ENCODE data around the gene CACNG7. TPM values are rescaled to one million over a fixed set of nuclear protein-coding genes. Genes with fewer than 3 reads are reported as not detected.

The CACNG7 gene
- total RNA-seq, 1 experiment from 2014 or later, result not detected

DNA sequence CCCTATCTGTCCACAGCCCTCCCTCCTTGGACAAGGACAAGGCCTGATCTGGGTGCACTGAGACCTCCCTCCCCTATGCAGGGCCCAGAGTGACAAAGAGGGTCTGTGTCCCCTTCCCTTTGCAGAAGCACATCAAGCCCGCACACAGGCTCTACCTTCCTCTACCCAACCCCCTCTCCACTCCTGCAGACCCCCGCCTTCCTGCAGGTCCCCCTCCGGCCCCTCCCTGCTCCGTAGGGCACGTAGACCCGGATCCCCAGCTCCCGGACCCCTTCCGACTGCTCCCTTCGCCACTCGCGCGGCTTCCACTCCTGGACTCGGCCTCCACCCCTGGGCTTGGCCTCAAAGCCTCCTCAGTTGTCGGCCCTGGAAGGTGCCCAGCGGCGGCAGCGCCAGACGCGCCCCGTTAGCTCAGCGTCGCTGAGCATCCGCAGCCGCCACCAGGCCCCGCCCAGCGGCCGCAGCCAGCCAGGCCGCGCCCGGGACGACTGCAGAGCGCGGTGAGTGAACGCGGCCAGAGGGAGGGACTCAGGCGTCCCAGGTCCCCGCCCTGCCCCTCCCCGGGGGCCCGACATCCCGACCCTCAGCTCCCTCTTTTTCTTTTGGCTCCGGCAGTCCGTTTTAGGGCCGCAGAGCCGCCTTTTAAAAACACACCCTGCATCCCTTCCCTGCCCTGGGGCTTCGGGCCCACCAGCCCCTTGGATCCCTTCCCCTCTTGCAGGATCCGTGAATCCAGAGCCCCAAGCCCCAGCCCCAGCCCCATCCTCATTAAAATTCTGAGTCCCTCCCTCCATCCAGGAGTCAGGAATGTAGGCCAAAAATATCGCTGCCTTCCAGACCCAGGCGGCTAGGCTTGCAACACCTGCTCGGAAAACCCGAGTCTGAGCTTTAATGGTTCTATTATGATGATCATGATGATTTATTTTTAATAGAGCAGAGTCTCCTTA lies 42.9 kb upstream of the CACNG7 start:
- peaks cover 37% of the 10 kb centered on the region for H3K4me1 ChIP-seq
- Mint-ChIP-seq H3K27me3 (ENCODE audit: insufficient read depth, unreplicated experiment) (no peaks in the 10 kb centered on the region), H3K4me3 (ENCODE audit: unreplicated experiment) (peak overlapping the region; percentile 97), H3K36me3 (ENCODE audit: insufficient read depth, unreplicated experiment) (peaks cover 49% of the 10 kb centered on the region), H3K27ac (ENCODE audit: unreplicated experiment) (peak overlapping the region; percentile 100), H3K4me1 (ENCODE audit: low read depth, unreplicated experiment) (peaks cover 33% of the 10 kb centered on the region), H3K9me3 (ENCODE audit: unreplicated experiment) (no peaks in the 10 kb centered on the region)
- H3K4me3 ChIP-seq (ENCODE audit: low read depth, low read length), result peak overlapping the region; percentile 32
- H3K27me3 ChIP-seq (replicated peaks; ENCODE audit: control insufficient read depth, insufficient read depth, low read length), result no peaks in the 10 kb centered on the region
- BruUV-seq (replicated peaks), result no TSS peak
- no peaks in the 10 kb centered on the region for H3K9me3 ChIP-seq
- CTCF ChIA-PET, result interaction anchor here (0.6 to 2.8 kb wide), 3 partner anchors 13 to 309 kb away, joined by 3 to 29 read pairs (median 6); partner anchors contain the start of gene PRKCG
- no peaks in the 10 kb centered on the region for H3K36me3 ChIP-seq (ENCODE audit: control insufficient read depth, insufficient read depth, low read length)
- intact Hi-C loops (cut with micrococcal nuclease; ENCODE audit: unreplicated experiment), result loop anchor here (1.0 to 5.0 kb wide), 3 partner anchors 13 to 271 kb away; partner anchors contain the start of genes CNOT3 and PRKCG
- peak; percentile 56 to 71 for DNase-seq
- TF ChIP-seq, protein P1, sequence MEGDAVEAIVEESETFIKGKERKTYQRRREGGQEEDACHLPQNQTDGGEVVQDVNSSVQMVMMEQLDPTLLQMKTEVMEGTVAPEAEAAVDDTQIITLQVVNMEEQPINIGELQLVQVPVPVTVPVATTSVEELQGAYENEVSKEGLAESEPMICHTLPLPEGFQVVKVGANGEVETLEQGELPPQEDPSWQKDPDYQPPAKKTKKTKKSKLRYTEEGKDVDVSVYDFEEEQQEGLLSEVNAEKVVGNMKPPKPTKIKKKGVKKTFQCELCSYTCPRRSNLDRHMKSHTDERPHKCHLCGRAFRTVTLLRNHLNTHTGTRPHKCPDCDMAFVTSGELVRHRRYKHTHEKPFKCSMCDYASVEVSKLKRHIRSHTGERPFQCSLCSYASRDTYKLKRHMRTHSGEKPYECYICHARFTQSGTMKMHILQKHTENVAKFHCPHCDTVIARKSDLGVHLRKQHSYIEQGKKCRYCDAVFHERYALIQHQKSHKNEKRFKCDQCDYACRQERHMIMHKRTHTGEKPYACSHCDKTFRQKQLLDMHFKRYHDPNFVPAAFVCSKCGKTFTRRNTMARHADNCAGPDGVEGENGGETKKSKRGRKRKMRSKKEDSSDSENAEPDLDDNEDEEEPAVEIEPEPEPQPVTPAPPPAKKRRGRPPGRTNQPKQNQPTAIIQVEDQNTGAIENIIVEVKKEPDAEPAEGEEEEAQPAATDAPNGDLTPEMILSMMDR (IDR thresholded peaks at IDR 0.05; ENCODE audit: insufficient read depth in 1 of 2, low read depth in 1 of 2, low read length in 1 of 2, severe bottlenecking in 1 of 2, unreplicated experiment in 1 of 2), result no peak
- POLR2A ChIA-PET, result interaction anchor here (0.6 kb wide), 2 partner anchors 13 to 271 kb away, joined by 3 read pairs; partner anchors contain the start of gene CNOT3

DNA sequence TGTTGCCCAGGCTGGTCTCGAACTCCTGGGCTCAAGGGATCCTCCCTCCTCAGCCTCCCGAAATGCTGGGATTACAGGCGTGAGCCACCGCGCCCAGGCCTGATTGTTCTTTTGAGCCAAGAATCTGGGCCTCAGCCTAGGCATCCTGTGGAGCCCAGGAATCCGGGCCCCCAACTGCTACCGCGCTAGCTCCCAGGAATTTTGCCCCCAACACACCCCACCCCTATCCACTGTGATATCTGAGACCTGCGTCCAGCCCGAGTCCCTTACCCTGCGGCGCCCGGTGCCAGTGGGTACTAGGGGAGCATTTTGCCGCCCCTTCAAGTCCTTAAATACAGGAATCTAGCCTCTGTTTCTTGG lies 42.2 kb upstream of the CACNG7 start:
- Mint-ChIP-seq H3K4me1 (ENCODE audit: low read depth, unreplicated experiment) (peaks cover 38% of the 10 kb centered on the region), H3K27ac (ENCODE audit: unreplicated experiment) (peak overlapping the region; percentile 100), H3K9me3 (ENCODE audit: unreplicated experiment) (no peaks in the 10 kb centered on the region), H3K4me3 (ENCODE audit: unreplicated experiment) (peak overlapping the region; percentile 97), H3K36me3 (ENCODE audit: insufficient read depth, unreplicated experiment) (peaks cover 55% of the 10 kb centered on the region), H3K27me3 (ENCODE audit: insufficient read depth, unreplicated experiment) (no peaks in the 10 kb centered on the region)
- Histone ChIP-seq H3K4me3 (ENCODE audit: low read depth, low read length) (peak overlapping the region; percentile 55), H3K9me3 (no peaks in the 10 kb centered on the region), H3K27me3 (replicated peaks; ENCODE audit: control insufficient read depth, insufficient read depth, low read length) (no peaks in the 10 kb centered on the region), H3K36me3 (ENCODE audit: control insufficient read depth, insufficient read depth, low read length) (no peaks in the 10 kb centered on the region), H3K4me1 (peaks cover 37% of the 10 kb centered on the region)
- no TSS peak for BruUV-seq (replicated peaks)
- CTCF ChIA-PET, result interaction anchor here (1.1 to 2.8 kb wide), 4 partner anchors 12 to 163 kb away, joined by 3 to 29 read pairs (median 8); partner anchors contain the start of gene PRKCG
- intact Hi-C loops (cut with micrococcal nuclease; ENCODE audit: unreplicated experiment), result loop anchor here (5.0 kb wide), 1 partner anchor 270 kb away; the partner anchor contains the start of gene CNOT3
- no peak for DNase-seq
- TF ChIP-seq, protein P1 (IDR thresholded peaks at IDR 0.05; ENCODE audit: insufficient read depth in 1 of 2, low read depth in 1 of 2, low read length in 1 of 2, severe bottlenecking in 1 of 2, unreplicated experiment in 1 of 2), result no peak
- POLR2A ChIA-PET, result interaction anchor here (0.7 to 2.4 kb wide), 12 partner anchors 10 to 323 kb away, joined by 3 to 37 read pairs (median 4); partner anchors contain the start of genes CACNG6, CNOT3, MBOAT7 and PRKCG

All from Caco-2 (cell line).